HG03045 (cell line): ENCODE data around the gene EMP2.
"Not testable (repeated sequence)": the region's sequence is repeated elsewhere in the genome, so short reads cannot be mapped to it uniquely, and the experiment has no call there.

Source experiments
- ATAC-seq: cut with Tn5 transposase; IDR thresholded peaks from one replicate; pipeline ENCODE4 v1.9.1; 2021; ENCODE audit warnings: mild to moderate bottlenecking, moderate library complexity; ENCODE audit not compliant: unreplicated experiment

EMP2 gene

DNA sequence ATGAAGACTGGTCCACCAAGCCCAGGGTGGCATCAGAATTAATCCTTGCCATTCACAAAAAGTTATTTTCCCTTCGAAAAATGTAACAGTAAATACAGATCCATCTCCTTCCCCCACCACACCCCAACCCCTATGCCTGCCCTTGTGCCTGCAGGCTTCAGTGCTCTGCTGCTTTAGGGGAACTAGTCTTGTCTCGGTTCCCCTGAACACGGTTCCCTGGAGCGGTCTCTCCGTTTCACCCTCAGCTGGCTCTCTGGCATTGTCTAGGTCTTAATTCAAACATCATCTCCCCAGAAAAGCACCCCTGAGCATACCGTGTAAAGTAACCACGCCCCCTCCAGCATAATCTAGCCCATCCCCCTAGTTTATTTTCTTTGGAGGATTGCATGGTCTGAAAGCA lies 25.8 kb downstream of the EMP2 start:
- ATAC-seq, result no peak

DNA sequence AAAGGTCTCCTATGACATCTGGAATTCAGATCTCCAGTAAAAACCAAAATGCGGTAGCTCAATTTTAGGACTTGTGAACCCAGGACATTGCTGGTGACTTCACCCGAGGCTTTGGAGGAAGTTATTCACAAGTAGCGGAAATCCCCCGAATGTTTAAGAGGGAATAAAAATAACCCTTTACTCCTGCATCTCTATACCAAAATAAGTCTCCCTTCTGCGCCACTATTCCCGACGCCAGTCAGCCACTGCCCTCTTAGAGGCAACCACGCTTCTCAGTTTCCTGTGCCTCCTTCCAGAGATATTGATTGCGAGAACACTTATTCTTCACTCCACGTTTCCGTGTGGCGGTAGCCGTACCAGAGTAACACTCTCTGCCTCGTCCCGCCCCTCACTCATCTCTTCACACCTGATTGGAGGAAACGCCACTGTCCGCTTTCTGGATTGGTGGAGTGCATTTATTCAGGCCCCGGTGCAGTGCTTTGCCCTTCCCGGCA lies 27.4 kb downstream of the EMP2 start:
- ATAC-seq, result peak; percentile 96

DNA sequence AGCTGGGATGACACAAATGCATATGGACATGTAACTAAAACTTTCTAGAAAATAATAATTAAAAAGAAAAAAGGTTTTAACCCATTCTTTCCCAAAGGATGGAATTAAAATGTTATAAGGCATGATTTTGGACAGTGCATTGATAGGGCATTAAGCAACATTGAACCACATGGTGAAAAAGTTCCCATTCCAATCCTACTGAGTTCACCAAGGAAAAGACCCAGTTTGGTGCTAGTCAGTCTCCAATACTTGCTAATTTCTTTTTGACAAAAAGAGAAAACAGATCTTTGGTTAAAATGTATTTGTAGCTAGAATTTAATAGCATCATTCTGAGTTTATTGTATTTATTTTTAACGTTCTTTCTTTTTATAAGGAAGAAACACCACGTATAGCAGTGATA lies 28.1 kb downstream of the EMP2 start:
- ATAC-seq, result no peak

DNA sequence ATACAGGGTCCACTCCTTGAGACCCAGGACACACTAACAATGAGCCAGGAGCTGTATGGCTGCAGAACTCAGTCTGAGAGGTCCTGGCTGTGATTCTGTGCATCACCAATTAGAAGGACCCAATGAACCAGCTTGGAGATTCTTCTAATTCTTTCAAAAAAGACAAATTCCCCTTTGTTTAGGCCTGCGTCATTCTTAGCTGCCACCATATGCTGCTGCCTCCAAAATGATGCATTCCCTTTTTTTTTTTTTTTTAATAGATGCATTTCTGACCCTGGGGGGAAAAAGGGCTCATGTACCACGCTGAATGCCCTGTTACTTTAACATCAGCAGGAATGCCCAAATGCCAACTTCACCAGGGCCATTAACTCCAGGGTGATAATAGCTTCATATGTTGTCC lies 28.5 kb downstream of the EMP2 start:
- no peak for ATAC-seq

DNA sequence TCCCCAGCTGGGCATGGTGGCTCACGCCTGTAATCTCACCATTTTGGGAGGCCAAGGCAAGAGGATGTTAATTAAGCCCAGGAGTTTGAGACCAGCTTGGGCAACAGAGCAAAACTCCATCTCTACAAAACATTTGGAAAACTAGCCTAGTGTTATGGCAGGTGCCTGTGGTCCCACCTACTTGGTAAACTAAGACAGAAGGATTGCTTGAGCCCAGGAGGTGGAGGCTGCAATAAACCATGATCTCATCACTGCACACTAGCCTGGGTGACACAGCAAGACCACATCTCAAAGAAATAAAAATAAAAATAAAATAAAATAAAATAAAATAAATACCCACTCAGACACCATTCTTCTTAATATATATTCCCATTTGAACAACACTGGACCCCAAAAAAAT lies 32.0 kb downstream of the EMP2 start:
- no peak for ATAC-seq

DNA sequence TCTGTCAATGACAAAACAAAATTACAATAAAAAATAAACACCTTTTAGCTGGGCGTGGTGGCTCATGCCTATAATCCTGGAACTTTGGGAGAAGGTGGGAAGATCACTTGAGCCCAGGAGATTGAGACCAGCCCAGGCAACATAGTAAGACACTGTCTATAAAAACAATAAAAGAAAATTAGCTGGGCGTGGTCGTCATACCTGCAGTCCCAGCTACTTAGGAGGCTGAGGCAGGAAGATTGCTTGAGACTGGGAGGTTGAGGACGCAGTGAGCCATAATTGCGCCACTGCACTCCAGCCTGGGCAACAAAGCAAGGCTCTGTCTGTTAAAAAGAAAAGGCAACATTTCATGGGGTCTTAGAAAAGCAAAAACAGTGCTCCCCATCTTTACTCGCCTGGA lies 32.7 kb downstream of the EMP2 start:
- no peak for ATAC-seq

DNA sequence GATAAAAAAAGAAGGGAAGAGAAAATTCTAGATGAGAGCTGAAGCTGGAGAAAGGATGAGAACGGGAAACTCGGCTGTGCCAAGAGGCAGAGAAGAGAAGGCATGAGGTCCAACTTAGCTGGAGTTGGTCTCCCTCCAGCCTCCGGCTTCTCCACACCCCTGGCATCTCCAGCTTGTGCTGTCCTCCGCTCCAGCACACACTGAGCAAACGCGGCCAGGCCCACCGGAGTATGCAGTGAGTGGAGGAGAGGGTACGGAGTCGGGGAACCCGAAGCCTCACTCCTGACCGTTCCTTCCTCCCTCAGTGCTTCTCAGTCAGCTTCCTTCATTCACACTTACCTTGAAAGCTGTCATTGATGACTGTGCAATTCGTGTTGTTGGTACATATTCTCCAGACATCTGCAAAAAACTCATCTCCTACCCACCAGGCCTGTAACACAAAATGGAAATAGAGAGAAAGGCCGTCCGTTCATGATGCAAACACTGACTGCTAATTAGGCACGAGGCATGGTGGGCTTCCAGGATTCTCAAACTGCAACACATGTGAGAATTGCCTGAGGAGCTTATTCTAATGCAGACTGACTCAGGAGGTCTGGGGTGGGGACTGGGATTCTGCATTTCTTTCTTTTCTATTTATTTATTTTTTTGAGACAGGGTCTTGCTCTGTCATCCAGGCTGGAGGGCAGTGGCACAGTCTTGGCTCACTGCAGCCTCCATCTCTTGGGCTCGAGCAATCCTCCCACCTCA lies 37.0 kb downstream of the EMP2 start:
- no peak for ATAC-seq

DNA sequence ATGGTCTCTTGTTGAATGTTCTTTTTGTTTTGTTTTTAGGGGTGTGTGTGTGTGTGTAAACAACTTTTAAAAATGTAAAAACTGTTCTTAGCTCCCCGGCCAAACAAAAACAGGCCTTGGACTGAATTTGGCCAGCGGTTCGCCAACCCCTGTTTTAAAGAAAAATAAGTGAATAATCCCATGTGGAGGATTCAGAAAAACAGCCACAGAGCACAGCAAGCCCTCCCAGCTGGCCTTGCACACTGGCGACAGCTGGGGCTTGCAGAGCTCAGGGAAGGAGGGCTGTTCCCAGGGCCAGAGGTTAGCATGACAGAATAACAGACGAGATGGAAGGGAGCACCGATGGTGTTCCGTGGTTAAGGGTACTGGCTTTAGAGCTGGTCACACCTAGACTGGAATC lies 39.0 kb downstream of the EMP2 start:
- no peak for ATAC-seq

DNA sequence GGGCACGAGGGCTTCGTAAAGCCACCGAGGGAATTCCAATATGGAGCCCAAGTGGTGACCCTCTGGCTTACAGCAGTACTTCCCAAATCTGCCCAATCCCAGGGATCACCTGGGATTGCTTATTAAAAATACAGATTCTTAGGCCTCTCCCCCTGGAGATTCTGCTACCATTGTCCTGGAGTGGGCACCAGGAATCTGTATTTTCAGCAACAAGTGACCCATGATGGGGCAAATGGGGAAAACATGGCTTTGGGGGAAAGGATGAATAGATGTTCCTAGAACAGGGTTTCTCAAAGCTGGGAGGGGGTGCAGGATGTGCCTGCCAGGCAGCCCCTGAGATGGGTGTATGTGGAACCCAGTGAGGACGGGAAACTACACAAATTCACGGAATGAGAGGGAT lies 40.6 kb downstream of the EMP2 start:
- ATAC-seq, result no peak

DNA sequence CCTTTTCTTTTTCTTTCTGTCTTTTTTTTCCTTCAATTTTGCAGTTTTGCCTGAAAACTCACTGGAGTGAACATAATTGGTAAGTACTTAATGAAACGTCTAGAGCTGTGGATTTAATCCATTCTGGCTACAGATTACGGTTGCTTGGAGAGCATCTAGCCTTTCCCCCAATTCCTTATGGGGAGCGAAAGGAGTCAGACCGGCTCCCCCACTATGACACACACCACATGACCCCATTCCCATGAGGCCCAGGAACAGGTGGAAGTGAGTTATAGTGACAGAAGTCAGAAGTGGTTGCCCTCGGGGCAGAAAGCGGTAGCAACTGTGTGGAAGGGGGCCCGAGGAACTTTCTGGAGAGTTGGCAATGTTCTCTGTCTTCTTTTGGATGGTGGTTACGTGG lies 41.2 kb downstream of the EMP2 start:
- no peak for ATAC-seq

DNA sequence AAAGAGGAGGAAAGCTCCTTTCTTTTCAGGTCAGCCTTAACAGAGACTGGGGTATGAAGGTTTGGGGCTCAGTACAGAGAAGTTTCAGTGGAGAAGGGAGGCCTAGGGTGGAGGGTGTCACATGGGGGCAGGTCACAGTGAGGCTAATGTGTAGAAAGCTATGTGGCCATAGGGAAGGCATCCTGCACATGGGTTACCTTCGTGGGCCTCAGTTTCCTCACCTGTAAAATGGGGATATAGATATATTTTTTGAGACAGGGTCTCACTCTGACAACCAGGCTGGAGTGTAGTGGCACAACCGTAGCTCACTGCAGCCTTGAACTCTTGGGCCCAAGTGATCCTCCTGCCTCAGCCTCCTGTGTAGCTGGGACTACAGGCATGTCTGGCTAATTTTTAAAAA lies 41.8 kb downstream of the EMP2 start:
- ATAC-seq, result no peak

DNA sequence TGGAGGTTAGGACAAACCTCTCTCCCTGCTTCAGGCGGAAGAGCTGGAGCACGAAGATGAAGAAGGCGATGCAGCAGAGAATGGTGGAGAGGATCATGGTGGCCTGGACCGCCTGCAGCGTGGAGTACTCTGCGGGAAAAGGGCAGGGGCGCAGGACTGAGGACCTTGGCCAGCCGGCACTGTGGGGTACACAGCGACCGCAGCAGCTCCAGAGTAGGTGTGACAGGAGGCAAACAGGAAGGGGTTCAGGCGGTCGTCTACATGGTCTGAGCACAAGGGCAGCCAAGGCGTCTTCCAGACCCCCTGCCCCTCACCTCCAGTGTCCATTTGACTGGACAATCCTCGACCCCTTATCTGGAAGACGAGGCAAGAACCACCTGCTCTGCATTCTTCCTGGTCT lies 42.5 kb downstream of the EMP2 start:
- ATAC-seq, result no peak

DNA sequence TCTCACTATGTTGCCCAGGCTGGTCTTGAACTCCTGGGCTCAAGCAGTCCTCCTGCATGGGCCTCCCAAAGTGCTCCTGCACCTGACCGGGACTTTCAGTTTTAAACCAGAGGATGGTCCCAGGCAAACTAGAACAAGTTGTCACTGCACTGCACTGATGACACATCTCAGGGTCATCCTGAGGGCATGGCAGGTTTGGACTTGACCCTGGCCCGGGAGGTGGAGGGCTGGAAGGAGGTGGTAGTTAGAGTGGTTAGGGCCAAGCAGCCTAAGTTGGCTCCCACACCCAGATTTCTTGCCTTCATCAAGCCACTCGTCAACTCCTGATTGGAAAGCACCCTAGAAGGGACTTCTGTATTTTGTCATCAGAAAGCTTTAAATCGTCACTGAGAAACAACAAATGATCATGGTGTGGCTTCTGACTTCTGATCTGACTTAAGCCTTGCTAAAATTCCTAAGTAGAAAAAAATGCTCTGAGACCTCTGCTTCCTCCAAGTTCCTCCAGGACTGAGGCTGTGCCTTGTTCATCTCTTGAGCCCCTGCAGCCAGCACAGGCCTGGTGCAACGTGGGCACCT lies 43.5 kb downstream of the EMP2 start:
- no peak for ATAC-seq

DNA sequence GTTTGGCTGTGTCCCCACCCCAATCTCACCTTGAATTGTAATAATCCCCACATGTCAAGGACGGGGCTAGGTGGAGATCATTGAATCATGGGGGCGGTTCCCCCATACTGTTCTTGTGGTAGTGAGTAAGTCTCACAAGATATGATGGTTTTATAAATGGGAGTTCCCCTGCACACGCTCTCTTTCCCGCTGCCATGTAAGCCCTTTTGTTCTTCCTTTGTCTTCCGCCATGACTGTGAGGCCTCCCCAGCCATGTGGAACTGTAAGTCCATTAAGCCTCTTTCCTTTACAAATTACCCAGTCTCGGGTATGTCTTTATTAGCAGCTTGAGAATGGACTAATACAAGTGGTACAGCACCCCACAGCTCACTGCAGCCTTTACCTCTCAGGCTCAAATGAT lies 44.1 kb downstream of the EMP2 start:
- ATAC-seq, result not testable (repeated sequence)

DNA sequence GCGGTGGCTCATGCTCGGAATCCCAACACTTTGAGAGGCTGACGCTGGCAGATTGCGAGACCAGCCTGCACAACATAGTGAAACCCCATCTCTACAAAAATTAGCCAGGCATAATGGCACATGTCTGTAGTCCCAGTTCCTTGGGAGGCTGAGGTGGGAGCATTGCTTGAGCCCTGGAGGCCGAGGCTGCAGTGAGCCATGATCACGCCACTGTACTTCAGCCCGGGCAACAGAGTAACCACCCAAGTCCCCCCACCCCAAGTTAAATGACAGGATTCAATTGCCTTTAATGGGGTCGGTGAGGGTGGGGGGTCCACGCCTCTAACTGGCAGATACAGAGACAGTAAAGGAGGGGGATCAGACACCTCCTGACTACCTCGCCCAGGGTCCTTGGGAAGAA lies 44.9 kb downstream of the EMP2 start:
- ATAC-seq, result no peak

DNA sequence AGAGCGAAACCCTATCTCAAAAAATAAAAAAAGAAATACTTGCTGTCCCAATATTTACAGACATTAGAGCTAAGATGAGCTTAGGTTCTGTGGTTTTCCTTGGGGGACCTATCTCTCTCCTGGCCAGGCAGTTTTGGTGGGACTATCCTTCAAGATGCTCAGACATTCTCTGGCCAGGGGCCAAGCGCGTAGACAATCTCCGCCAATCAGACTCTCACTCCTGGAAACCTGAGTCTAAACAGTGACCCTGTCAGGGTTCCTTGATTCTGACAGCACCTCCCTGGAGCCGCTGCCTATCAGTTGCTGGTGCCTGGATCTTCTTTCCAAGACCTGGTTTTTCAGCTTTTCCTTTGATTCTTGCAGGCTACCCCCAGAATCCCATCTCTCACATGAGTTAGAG lies 45.6 kb downstream of the EMP2 start:
- no peak for ATAC-seq

DNA sequence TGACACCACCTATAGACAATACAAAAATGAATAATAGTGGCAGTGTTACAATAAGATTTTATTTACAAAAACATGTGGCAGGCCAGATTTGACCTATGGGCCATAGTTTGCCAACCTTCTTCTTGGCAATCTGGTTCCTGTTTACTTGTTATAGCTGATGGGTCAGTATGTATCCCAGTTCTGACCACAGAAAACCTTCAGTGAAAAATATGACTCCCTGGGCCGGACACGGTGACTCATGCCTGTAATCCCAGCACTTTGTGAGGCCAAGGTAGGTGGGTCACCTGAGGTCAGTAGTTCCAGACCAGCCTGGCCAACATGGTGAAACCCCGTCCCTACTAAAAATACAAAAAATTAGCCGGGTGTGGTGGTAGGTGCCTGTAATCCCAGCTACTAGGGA lies 46.8 kb downstream of the EMP2 start:
- ATAC-seq, result not testable (repeated sequence)

DNA sequence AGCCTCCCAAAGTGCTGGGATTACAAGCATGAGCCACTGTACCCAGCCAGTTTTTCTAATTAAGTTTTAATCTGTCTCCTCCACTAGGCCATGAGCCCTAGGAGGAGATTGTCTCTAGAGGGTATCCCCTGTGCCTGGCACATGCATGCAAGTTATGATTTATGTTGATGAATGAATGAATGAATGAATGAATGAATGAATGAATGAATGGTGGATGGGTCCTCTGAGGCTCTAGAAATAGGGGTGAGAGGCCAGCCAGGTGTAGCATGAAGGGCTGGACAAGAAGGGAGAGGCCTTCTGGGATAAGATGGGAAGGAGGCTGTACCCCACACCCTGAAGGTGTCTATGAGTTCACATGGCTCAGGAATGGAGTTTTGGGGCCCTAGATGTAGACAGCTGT lies 48.8 kb downstream of the EMP2 start:
- ATAC-seq, result no peak

DNA sequence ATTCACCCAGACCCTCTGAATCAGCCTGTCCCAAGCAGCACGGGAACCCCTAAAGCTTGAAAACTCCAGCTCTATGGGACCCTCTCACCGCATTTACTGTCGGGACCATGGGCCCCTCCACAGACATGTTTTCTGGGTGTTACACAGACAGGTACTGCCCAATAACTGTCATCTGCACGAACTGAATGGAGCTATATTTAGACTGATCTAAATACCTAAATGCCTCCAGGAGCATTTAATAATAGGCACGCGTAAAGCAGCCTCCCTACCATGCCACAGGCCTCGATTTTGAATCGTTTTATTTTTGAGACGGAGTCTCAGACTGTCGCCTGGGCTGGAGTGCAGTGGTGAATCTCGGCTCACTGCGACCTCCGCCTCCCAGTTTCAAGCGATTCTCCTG lies 49.7 kb downstream of the EMP2 start:
- ATAC-seq, result no peak

DNA sequence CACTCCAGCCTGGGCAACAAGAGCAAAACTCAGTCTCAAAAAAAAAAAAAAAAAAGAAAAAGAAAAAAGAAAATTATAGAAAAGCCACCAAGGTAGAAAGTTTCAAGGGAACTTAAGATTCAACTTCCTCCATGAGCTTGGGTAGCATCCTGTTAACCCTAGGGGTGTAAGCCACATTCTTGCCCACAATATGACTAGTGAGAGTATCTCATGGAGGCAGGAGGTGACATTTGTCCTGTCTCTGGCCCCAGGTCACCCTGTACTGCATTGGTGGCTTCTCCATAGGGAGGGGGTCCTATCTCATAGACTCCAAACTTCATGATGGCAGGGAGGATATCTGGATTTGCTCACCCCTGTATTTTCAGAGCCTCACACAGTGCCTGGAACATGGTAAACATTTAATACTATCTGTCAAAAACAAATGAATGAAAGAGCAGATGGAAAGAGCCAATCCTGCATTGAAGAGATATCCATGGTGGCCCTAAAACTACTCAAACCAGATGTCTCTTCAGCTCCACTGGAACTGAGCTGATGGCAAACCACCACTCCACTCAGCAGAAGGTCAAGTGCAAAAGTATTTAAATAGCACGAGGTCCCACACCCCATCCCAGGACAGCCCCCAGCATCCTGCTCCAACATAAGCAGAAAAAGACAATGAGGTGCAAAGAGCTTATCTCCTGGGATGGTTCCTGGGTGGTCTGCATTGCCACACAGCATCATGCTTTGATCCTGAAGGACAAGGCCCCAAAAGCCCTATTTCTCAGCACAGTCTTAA lies 50.3 kb downstream of the EMP2 start:
- ATAC-seq, result no peak

DNA sequence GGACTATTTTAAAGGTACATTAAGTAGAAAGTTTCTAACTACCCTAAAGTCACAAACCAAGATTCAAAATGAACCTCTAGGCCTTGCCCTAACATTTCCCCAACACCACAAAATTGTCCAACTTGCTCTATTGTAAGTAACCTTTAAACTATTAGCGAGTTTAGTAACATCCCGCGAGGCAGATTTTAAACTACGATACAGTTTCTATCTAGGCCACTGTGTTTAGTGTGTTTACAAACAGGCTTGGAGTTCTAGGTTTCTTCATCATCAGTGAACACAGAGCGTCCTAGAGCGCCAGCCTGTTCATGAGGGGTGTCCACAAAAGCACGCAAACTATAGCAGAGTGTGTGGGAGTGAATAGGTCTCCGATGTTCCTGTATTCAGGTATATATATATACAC lies 51.8 kb downstream of the EMP2 start:
- no peak for ATAC-seq

DNA sequence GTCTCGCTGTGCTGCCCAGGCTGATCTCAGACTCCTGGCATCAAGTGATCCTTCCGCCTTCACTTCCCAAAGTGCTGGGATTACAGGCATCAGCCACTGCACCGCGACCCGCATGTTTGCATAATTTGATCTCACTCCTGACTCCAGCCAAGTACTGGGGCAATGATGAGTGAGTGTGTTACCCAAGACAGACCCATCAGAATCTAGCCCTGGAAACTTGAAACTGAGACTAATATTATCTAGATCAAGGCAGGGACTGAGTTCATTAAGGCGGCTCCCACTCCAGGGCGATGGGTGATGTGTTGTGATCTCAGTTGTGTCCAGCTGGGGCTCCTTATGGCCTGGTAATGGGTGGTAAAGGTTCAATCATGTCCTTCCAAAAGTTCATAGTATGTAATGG lies 53.4 kb downstream of the EMP2 start:
- no peak for ATAC-seq
